ENCODE results near the gene ZNF561. TPM values are rescaled to one million over a fixed set of nuclear protein-coding genes. Genes with fewer than 3 reads are reported as not detected.
A peak's percentile ranks its signal among the peaks of the same experiment; 100 is the strongest.
"Not testable (repeated sequence)": the region's sequence is repeated elsewhere in the genome, so short reads cannot be mapped to it uniquely, and the experiment has no call there.

ZNF561 gene
- total RNA-seq, 5 donors from 2014 or later (not counting 1 experiment from before 2014, with no cell fraction given): 36.7 to 47.2 (median 41.2) TPM

DNA sequence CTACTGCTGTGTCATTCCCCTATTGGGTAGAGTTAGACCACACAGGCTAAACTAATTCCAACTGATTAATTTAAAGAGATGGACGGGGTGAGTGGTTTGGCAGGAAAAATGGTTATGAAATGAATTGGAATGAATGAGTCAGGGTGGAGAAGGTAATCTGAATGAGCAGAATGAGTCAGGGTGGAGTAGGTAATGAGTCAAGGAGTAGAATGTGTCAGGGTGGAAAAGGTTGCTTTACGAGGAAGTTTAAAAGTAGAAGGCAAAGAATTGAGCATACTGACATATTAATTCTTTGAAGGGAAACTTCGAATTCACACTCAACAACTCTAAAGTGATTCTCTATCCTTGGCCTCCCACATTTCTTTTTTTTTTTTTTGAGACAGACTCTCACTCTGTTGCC is 24.0 kb downstream of the ZNF561 start:
- H3K9me3 ChIP-seq: no peaks in the 10 kb centered on the region
- CTCF ChIA-PET: no interaction called here
- 29% methylated on average over 1 of the region's 3 CpGs for WGBS (ENCODE audit: insufficient coverage)

DNA sequence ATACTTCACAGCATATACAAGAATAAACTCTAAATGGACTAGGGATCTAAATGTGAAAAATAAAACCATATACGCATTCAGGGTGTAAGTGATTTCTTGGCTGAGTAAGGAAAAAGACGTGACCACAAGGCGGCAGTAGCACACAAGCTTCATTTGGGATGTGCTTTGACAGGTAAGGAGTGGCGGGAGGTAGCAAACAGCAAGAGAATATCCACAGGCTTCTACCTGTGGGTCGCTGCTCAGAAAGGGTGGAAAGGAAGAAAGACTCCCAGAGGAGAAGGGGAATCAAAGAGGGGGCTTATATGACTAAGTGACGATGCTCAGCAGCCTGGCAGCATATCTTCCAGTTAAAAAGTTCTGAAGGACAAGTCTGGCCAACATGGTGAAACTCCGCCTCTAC is 34.3 kb downstream of the ZNF561 start:
- no peaks in the 10 kb centered on the region for H3K36me3 ChIP-seq (ENCODE audit: control insufficient read depth in 2 of 2, extremely low read depth in 1 of 2, insufficient read depth in 1 of 2, low read length in 1 of 2)
- ATAC-seq (replicated peaks in 1 of 4) (peak; percentile 56 to 69 (median 59)), DNase-seq (peak; percentile 35 to 85 (median 68))
- no peaks in the 10 kb centered on the region for H3K9me3 Mint-ChIP-seq
- H3K9me3 ChIP-seq: no peaks in the 10 kb centered on the region
- ChIA-PET CTCF (interaction anchor here (0.5 to 2.1 kb wide), 2 partner anchors 152 to 210 kb away, joined by 5 read pairs; partner anchors contain the start of gene ZNF266 (in 1 of the 2)), POLR2A (interaction anchor here in 1 of 2 donors (0.5 kb wide), 1 partner anchor 1500 kb away, joined by 3 read pairs; no protein-coding TSS in a partner anchor)
- no peaks in the 10 kb centered on the region for H3K27me3 ChIP-seq (replicated peaks in 1 of 2; ENCODE audit: control insufficient read depth in 2 of 2, extremely low read depth in 1 of 2, insufficient read depth in 2 of 2, low read length in 1 of 2)
- H3K4me1 Mint-ChIP-seq: peaks cover 17 to 27% (median 25%) of the 10 kb centered on the region in 3 donors
- H3K27ac Mint-ChIP-seq: no peak overlapping the region
- H3K4me3 Mint-ChIP-seq: peak overlapping the region in 1 of 3 donors; percentile 0
- H3K27me3 Mint-ChIP-seq: peaks cover 9 to 16% of the 10 kb centered on the region in 2 donors
- peaks cover 6 to 24% of the 10 kb centered on the region in 2 experiments for H3K4me1 ChIP-seq (ENCODE audit: control insufficient read depth in 1 of 2, extremely low read depth in 1 of 2, insufficient read depth in 2 of 2, low read length in 2 of 2)
- 4% methylated on average over 4 of the region's 7 CpGs for WGBS (ENCODE audit: insufficient coverage)
- H3K27ac ChIP-seq (ENCODE audit: low read length): no peak overlapping the region
- no peak overlapping the region for H3K4me3 ChIP-seq (ENCODE audit: control insufficient read depth in 1 of 2, extremely low read depth in 1 of 2, low read length in 1 of 2)
- peaks cover 5% of the 10 kb centered on the region for H3K36me3 Mint-ChIP-seq

More for the DNA sequence above, 24.0 kb downstream of the ZNF561 start:
- H3K4me1 Mint-ChIP-seq: no peaks in the 10 kb centered on the region
- Histone ChIP-seq H3K27ac (ENCODE audit: low read length) (no peak overlapping the region), H3K36me3 (ENCODE audit: control insufficient read depth in 2 of 2, extremely low read depth in 1 of 2, insufficient read depth in 1 of 2, low read length in 1 of 2) (no peaks in the 10 kb centered on the region), H3K27me3 (replicated peaks in 1 of 2; ENCODE audit: control insufficient read depth in 2 of 2, extremely low read depth in 1 of 2, insufficient read depth in 2 of 2, low read length in 1 of 2) (peaks cover 0 to 2% of the 10 kb centered on the region in 2 experiments), H3K4me1 (ENCODE audit: control insufficient read depth in 1 of 2, extremely low read depth in 1 of 2, insufficient read depth in 2 of 2, low read length in 2 of 2) (no peaks in the 10 kb centered on the region), H3K4me3 (ENCODE audit: control insufficient read depth in 1 of 2, extremely low read depth in 1 of 2, low read length in 1 of 2) (no peak overlapping the region)
- H3K9me3 Mint-ChIP-seq: peaks cover 4 to 9% (median 8%) of the 10 kb centered on the region in 3 donors
- H3K27me3 Mint-ChIP-seq: peaks cover 10% of the 10 kb centered on the region in 2 donors
- no peak overlapping the region for H3K27ac Mint-ChIP-seq
- H3K4me3 Mint-ChIP-seq: no peak overlapping the region
- DNase-seq (no peak), ATAC-seq (replicated peaks in 1 of 4) (no peak)
- POLR2A ChIA-PET: no interaction called here
- no peaks in the 10 kb centered on the region for H3K36me3 Mint-ChIP-seq

- peak within 1 kb of the TSS; percentile 94 to 97 (median 96) for H3K4me3 Mint-ChIP-seq
- H3K4me1 Mint-ChIP-seq: peaks cover 38 to 48% (median 40%) of the 10 kb centered on the region in 3 donors
- peaks cover 0 to 5% (median 0%) of the 10 kb centered on the region in 3 donors for H3K9me3 Mint-ChIP-seq
These were observed 36.8 kb downstream of the ZNF561 start, which contains the start of gene ZNF121 for GRCh38 chr19:9584073-9584833. Gene ZNF121 (minus strand): TSS chr19:9584504. CDS start chr19:9568097, 16,407 bp downstream.

GRCh38 chr19:9582081-9582725 is 38.8 kb downstream of the ZNF561 start:
- Mint-ChIP-seq H3K9me3 (peaks cover 0 to 14% (median 0%) of the 10 kb centered on the region in 3 donors), H3K4me3 (peak overlapping the region; percentile 64 to 97 (median 75)), H3K36me3 (peaks cover 41% of the 10 kb centered on the region), H3K27ac (peak overlapping the region; percentile 43 to 81), H3K4me1 (peaks cover 47 to 61% (median 50%) of the 10 kb centered on the region in 3 donors)
- H3K27ac ChIP-seq (ENCODE audit: low read length); H3K36me3 ChIP-seq (ENCODE audit: control insufficient read depth in 2 of 2, extremely low read depth in 1 of 2, insufficient read depth in 1 of 2, low read length in 1 of 2); H3K27me3 ChIP-seq (replicated peaks in 1 of 2; ENCODE audit: control insufficient read depth in 2 of 2, extremely low read depth in 1 of 2, insufficient read depth in 2 of 2, low read length in 1 of 2); H3K27me3 Mint-ChIP-seq; DNase-seq; ATAC-seq (replicated peaks in 1 of 4); H3K9me3 ChIP-seq; CTCF ChIA-PET: not testable (repeated sequence)
- POLR2A ChIA-PET: interaction anchor here in 1 of 2 donors (0.5 to 0.6 kb wide), 2 partner anchors 44 to 1571 kb away, joined by 3 to 16 read pairs; no protein-coding TSS in a partner anchor
- WGBS (ENCODE audit: insufficient coverage): 88% methylated on average over 12 of the region's 13 CpGs
- peaks cover 8 to 29% of the 10 kb centered on the region in 2 experiments for H3K4me1 ChIP-seq (ENCODE audit: control insufficient read depth in 1 of 2, extremely low read depth in 1 of 2, insufficient read depth in 2 of 2, low read length in 2 of 2)
- H3K4me3 ChIP-seq (ENCODE audit: control insufficient read depth in 1 of 2, extremely low read depth in 1 of 2, low read length in 1 of 2): peak overlapping the region in 1 of 2 donors; percentile 23

More at GRCh38 chr19:9584073-9584833, 36.8 kb downstream of the ZNF561 start, which contains the start of gene ZNF121:
- DNase-seq (peak; percentile 42 to 87 (median 71)), ATAC-seq (replicated peaks in 1 of 4) (peak; percentile 71 to 83 (median 82))
- ChIA-PET POLR2A (interaction anchor here in 1 of 2 donors (0.6 kb wide), 1 partner anchor 317 kb away, joined by 4 read pairs; no protein-coding TSS in a partner anchor), CTCF (interaction anchor here in 1 of 2 donors (0.6 to 1.5 kb wide), 4 partner anchors 42 to 260 kb away, joined by 3 to 4 read pairs (median 3); partner anchors contain the start of genes PIN1, ZNF559 and ZNF846)
- Histone ChIP-seq H3K4me3 (ENCODE audit: control insufficient read depth in 1 of 2, extremely low read depth in 1 of 2, low read length in 1 of 2) (peak within 1 kb of the TSS; percentile 81 to 100), H3K36me3 (ENCODE audit: control insufficient read depth in 2 of 2, extremely low read depth in 1 of 2, insufficient read depth in 1 of 2, low read length in 1 of 2) (peaks cover 1 to 8% of the 10 kb centered on the region in 2 donors), H3K4me1 (ENCODE audit: control insufficient read depth in 1 of 2, extremely low read depth in 1 of 2, insufficient read depth in 2 of 2, low read length in 2 of 2) (peaks cover 8 to 29% of the 10 kb centered on the region in 2 experiments), H3K9me3 (no peaks in the 10 kb centered on the region), H3K27me3 (replicated peaks in 1 of 2; ENCODE audit: control insufficient read depth in 2 of 2, extremely low read depth in 1 of 2, insufficient read depth in 2 of 2, low read length in 1 of 2) (no peaks in the 10 kb centered on the region), H3K27ac (ENCODE audit: low read length) (peak within 1 kb of the TSS; percentile 85)
- Mint-ChIP-seq H3K27me3 (peaks cover 4 to 6% of the 10 kb centered on the region in 2 donors), H3K27ac (peak within 1 kb of the TSS; percentile 92), H3K36me3 (peaks cover 26% of the 10 kb centered on the region)
- WGBS (ENCODE audit: insufficient coverage): 0% methylated on average over 44 of the region's 51 CpGs

DNA sequence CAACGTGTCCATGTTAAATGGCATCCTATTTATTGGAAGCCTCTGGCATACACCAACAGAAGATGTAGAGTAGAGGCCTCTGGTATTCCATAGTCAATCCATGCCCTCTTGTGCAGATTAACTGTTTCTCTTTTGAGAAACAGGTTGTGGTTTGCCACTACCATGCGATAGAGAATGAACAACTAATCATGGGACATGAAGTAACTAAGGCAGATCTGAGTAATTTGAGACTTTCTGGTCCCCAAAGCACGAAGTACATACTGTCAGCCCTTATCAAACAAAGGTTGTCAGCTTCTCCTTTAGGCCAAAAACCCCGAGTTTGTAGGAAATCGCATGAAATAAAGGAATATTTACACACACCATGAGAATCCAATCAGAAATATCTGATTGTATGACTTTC is 40.3 kb downstream of the ZNF561 start:
- H3K9me3 Mint-ChIP-seq: peaks cover 0 to 28% (median 8%) of the 10 kb centered on the region in 3 donors
- no peak for ATAC-seq (replicated peaks in 1 of 4)
- ChIA-PET POLR2A (interaction anchor here in 1 of 2 donors (0.6 kb wide), 1 partner anchor 8 kb away, joined by 4 read pairs; no protein-coding TSS in a partner anchor), CTCF (no interaction called here)
- WGBS (ENCODE audit: insufficient coverage): no CpG with 5 or more reads among the region's 5 CpGs
- no peaks in the 10 kb centered on the region for H3K27me3 ChIP-seq (replicated peaks in 1 of 2; ENCODE audit: control insufficient read depth in 2 of 2, extremely low read depth in 1 of 2, insufficient read depth in 2 of 2, low read length in 1 of 2)
- peaks cover 8 to 29% of the 10 kb centered on the region in 2 experiments for H3K4me1 ChIP-seq (ENCODE audit: control insufficient read depth in 1 of 2, extremely low read depth in 1 of 2, insufficient read depth in 2 of 2, low read length in 2 of 2)
- peak overlapping the region in 1 of 3 donors; percentile 27 for H3K4me3 Mint-ChIP-seq
- no peak overlapping the region for H3K4me3 ChIP-seq (ENCODE audit: control insufficient read depth in 1 of 2, extremely low read depth in 1 of 2, low read length in 1 of 2)
- no peak for DNase-seq
- H3K9me3 ChIP-seq: peaks cover 2% of the 10 kb centered on the region
- H3K36me3 ChIP-seq (ENCODE audit: control insufficient read depth in 2 of 2, extremely low read depth in 1 of 2, insufficient read depth in 1 of 2, low read length in 1 of 2): peaks cover 5 to 8% of the 10 kb centered on the region in 2 donors
- peaks cover 53 to 67% (median 55%) of the 10 kb centered on the region in 3 donors for H3K4me1 Mint-ChIP-seq
- H3K27ac ChIP-seq (ENCODE audit: low read length): no peak overlapping the region
- no peak overlapping the region for H3K27ac Mint-ChIP-seq
- peaks cover 54% of the 10 kb centered on the region for H3K36me3 Mint-ChIP-seq
- H3K27me3 Mint-ChIP-seq: no peaks in the 10 kb centered on the region

DNA sequence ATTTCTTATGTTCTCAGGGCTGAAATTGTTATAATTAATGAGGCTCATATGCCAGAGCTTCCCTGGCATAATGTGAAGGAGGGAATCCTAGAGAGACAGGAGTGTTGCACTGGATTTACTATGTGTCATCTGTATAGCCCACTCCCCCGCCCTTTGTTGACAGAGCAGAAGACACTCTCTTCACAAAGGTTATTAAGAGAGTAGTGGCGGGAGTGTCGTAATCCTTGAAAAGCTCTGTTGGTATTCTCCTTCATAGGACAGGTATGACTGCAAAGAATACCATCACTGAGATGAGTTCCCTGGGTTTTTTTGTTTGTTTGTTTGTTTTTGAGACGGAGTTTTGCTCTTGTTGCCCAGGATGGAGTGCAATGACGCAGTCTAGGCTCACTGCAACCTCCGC is 50.8 kb downstream of the ZNF561 start:
- no peak for DNase-seq
- peaks cover 11 to 59% (median 50%) of the 10 kb centered on the region in 3 donors for H3K9me3 Mint-ChIP-seq

More for the DNA sequence above, 50.8 kb downstream of the ZNF561 start:
- Histone ChIP-seq H3K9me3 (peaks cover 30% of the 10 kb centered on the region), H3K36me3 (ENCODE audit: control insufficient read depth in 2 of 2, extremely low read depth in 1 of 2, insufficient read depth in 1 of 2, low read length in 1 of 2) (peaks cover 36 to 51% of the 10 kb centered on the region in 2 donors), H3K27ac (ENCODE audit: low read length) (no peak overlapping the region), H3K27me3 (replicated peaks in 1 of 2; ENCODE audit: control insufficient read depth in 2 of 2, extremely low read depth in 1 of 2, insufficient read depth in 2 of 2, low read length in 1 of 2) (no peaks in the 10 kb centered on the region), H3K4me3 (ENCODE audit: control insufficient read depth in 1 of 2, extremely low read depth in 1 of 2, low read length in 1 of 2) (no peak overlapping the region), H3K4me1 (ENCODE audit: control insufficient read depth in 1 of 2, extremely low read depth in 1 of 2, insufficient read depth in 2 of 2, low read length in 2 of 2) (no peaks in the 10 kb centered on the region)
- no peak overlapping the region for H3K27ac Mint-ChIP-seq
- H3K27me3 Mint-ChIP-seq: no peaks in the 10 kb centered on the region
- ATAC-seq (replicated peaks in 1 of 4): no peak
- 100% methylated on average over 1 of the region's 6 CpGs for WGBS (ENCODE audit: insufficient coverage)
- H3K4me1 Mint-ChIP-seq: peaks cover 16 to 23% (median 18%) of the 10 kb centered on the region in 3 donors
- CTCF ChIA-PET: no interaction called here
- POLR2A ChIA-PET: no interaction called here
- peaks cover 78% of the 10 kb centered on the region for H3K36me3 Mint-ChIP-seq
- H3K4me3 Mint-ChIP-seq: no peak overlapping the region
